ENCODE results near the gene RNPS1.

Gene RNPS1

GRCh38 chr16:2237102-2237482, 30.8 kb downstream of the RNPS1 start:
- H3K4me1 ChIP-seq (ENCODE audit: control insufficient read depth, low read depth, low read length), result no peaks in the 10 kb centered on the region
- peaks cover 28% of the 10 kb centered on the region for H3K27me3 ChIP-seq (ENCODE audit: control insufficient read depth, insufficient read depth, low read length)
- no peak overlapping the region for H3K9ac ChIP-seq (ENCODE audit: low read length)
- H3K36me3 ChIP-seq (ENCODE audit: control insufficient read depth, low read depth, low read length), result peaks cover 13% of the 10 kb centered on the region
- H3K27ac ChIP-seq (ENCODE audit: low read length), result no peak overlapping the region
- H3K9me3 ChIP-seq (ENCODE audit: control insufficient read depth, low read depth, low read length), result no peaks in the 10 kb centered on the region
- H3K4me3 ChIP-seq (ENCODE audit: low read length), result peak overlapping the region; percentile 42

DNA sequence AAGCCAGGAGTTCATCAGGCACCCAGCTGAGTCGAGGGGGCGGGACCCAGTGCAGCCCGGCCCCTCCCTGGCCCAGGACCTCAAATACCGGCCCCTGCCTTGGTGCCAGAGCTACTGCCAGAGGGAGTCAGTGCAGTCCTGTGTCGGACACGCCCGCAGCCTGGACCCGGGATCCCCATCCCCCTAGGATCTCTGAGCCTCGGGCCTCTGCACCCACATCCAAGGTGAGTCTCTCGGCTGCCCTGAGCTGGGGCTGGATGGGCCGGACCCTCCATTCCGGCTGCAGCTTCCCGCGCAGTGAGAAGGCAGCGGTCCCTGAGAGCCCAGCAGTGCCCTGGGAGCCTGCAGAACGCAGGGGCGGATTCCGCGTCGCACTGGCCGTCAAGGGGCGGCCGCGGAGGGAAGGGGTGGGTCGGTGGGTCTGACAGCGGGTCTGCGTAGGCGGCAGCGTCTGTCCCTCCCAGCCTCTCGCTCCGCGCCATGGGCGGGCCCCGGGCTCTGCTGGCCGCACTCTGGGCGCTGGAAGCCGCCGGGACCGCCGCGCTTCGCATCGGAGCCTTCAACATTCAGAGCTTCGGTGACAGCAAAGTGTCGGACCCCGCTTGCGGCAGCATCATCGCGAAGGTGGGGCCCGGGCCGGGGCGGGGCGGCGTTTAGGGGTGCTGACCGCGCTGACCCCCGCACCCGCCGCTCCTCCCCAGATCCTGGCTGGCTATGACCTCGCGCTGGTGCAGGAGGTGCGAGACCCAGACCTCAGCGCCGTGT, 31.4 kb downstream of the RNPS1 start, which contains the start of gene DNASE1L2:
DNASE1L2 (plus strand) TSS at position 108 of the 765 bp plus-strand sequence; CDS start at position 481, 373 bp downstream.
- Histone ChIP-seq H3K9ac (ENCODE audit: low read length) (no peak within 1 kb of the TSS), H3K9me3 (ENCODE audit: control insufficient read depth, low read depth, low read length) (no peaks in the 10 kb centered on the region), H3K4me1 (ENCODE audit: control insufficient read depth, low read depth, low read length) (no peaks in the 10 kb centered on the region), H3K36me3 (ENCODE audit: control insufficient read depth, low read depth, low read length) (peaks cover 17% of the 10 kb centered on the region), H3K27ac (ENCODE audit: low read length) (no peak within 1 kb of the TSS), H3K4me3 (ENCODE audit: low read length) (peak within 1 kb of the TSS; percentile 42), H3K27me3 (ENCODE audit: control insufficient read depth, insufficient read depth, low read length) (peaks cover 28% of the 10 kb centered on the region)

DNA sequence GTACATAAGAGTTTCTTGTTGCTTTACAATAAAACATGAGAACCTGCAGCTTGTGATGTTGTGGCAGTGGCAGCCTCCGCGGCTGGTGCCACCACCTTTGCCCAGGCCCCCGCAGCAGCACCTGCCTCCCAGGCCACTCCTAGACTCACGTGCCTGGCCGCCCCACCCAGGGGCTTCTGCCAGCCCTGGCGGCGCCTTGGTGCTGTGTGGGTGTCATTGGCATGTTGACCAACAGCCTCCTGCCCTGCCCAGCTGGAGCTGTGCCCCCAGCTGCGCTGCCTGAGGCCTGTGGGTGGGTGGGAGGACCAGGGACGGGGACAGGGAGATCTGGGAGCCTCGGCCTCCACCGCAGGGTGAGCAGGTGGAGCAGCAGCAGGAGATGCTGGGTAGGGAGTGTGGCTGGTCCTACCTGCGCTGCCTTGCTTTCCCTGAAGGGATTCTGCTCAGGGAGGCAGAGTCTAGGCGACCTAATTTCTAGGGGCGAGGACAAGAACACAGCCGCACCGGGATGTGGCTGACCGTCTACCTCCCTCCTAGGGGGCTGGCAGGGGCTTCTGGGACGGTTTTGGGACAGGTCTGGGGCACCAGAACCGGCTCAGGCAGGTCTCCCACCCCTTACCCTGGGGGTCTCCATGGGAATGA, 32.1 kb downstream of the RNPS1 start:
- Histone ChIP-seq H3K4me3 (ENCODE audit: low read length) (no peak overlapping the region), H3K27me3 (ENCODE audit: control insufficient read depth, insufficient read depth, low read length) (peaks cover 28% of the 10 kb centered on the region), H3K36me3 (ENCODE audit: control insufficient read depth, low read depth, low read length) (peaks cover 21% of the 10 kb centered on the region)

GRCh38 chr16:2235234-2235651, 32.7 kb downstream of the RNPS1 start:
- Histone ChIP-seq H3K27me3 (ENCODE audit: control insufficient read depth, insufficient read depth, low read length) (peaks cover 28% of the 10 kb centered on the region), H3K9ac (ENCODE audit: low read length) (no peak overlapping the region), H3K9me3 (ENCODE audit: control insufficient read depth, low read depth, low read length) (no peaks in the 10 kb centered on the region), H3K4me1 (ENCODE audit: control insufficient read depth, low read depth, low read length) (no peaks in the 10 kb centered on the region), H3K36me3 (ENCODE audit: control insufficient read depth, low read depth, low read length) (peaks cover 21% of the 10 kb centered on the region), H3K27ac (ENCODE audit: low read length) (no peak overlapping the region), H3K4me3 (ENCODE audit: low read length) (no peak overlapping the region)

More for the DNA sequence above, 32.1 kb downstream of the RNPS1 start:
- H3K9ac ChIP-seq (ENCODE audit: low read length), result no peak overlapping the region
- H3K9me3 ChIP-seq (ENCODE audit: control insufficient read depth, low read depth, low read length), result no peaks in the 10 kb centered on the region
- H3K4me1 ChIP-seq (ENCODE audit: control insufficient read depth, low read depth, low read length), result no peaks in the 10 kb centered on the region
- H3K27ac ChIP-seq (ENCODE audit: low read length), result no peak overlapping the region

GRCh38 chr16:2234813-2235170, 33.1 kb downstream of the RNPS1 start:
- Histone ChIP-seq H3K9ac (ENCODE audit: low read length) (no peak overlapping the region), H3K36me3 (ENCODE audit: control insufficient read depth, low read depth, low read length) (peaks cover 21% of the 10 kb centered on the region), H3K27ac (ENCODE audit: low read length) (no peak overlapping the region), H3K27me3 (ENCODE audit: control insufficient read depth, insufficient read depth, low read length) (peaks cover 28% of the 10 kb centered on the region), H3K4me1 (ENCODE audit: control insufficient read depth, low read depth, low read length) (no peaks in the 10 kb centered on the region), H3K4me3 (ENCODE audit: low read length) (no peak overlapping the region), H3K9me3 (ENCODE audit: control insufficient read depth, low read depth, low read length) (no peaks in the 10 kb centered on the region)

DNA sequence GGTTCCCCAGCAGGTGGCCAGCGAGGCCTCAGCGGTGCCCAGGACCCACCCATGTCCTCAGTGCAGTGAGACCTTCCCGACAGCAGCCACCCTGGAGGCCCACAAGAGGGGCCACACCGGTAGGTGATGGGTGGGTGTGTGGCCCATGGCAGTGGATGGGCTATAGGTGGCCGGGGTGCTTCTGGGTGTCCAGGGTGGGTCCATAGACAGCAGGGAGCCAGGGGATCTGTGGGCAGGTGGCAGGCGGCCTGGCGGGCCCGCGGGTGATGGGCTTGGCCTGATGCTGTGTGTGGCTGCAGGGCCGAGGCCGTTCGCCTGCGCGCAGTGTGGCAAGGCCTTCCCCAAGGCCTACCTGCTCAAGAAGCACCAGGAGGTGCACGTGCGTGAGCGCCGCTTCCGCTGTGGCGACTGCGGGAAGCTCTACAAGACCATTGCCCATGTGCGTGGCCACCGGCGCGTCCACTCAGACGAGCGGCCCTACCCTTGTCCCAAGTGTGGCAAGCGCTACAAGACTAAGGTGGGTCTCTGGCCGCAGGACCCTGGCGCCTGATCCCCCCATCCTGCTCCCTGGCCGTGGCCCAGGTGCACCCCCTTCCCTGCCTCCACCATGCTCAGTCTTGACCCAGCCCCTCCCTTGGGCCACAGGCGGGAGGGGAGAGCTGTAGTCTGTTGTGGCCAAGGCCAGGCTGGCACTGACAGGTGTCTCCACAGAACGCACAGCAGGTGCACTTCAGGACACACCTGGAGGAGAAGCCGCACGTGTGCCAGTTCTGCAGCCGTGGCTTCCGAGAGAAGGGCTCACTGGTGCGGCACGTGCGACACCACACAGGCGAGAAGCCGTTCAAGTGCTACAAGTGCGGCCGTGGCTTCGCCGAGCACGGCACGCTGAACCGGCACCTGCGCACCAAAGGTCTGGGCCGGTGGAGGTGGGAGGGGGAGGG, 33.8 kb downstream of the RNPS1 start:
- Histone ChIP-seq H3K4me1 (ENCODE audit: control insufficient read depth, low read depth, low read length) (no peaks in the 10 kb centered on the region), H3K27me3 (ENCODE audit: control insufficient read depth, insufficient read depth, low read length) (peaks cover 28% of the 10 kb centered on the region), H3K4me3 (ENCODE audit: low read length) (no peak overlapping the region), H3K36me3 (ENCODE audit: control insufficient read depth, low read depth, low read length) (peaks cover 27% of the 10 kb centered on the region), H3K9ac (ENCODE audit: low read length) (no peak overlapping the region), H3K27ac (ENCODE audit: low read length) (no peak overlapping the region), H3K9me3 (ENCODE audit: control insufficient read depth, low read depth, low read length) (no peaks in the 10 kb centered on the region)

DNA sequence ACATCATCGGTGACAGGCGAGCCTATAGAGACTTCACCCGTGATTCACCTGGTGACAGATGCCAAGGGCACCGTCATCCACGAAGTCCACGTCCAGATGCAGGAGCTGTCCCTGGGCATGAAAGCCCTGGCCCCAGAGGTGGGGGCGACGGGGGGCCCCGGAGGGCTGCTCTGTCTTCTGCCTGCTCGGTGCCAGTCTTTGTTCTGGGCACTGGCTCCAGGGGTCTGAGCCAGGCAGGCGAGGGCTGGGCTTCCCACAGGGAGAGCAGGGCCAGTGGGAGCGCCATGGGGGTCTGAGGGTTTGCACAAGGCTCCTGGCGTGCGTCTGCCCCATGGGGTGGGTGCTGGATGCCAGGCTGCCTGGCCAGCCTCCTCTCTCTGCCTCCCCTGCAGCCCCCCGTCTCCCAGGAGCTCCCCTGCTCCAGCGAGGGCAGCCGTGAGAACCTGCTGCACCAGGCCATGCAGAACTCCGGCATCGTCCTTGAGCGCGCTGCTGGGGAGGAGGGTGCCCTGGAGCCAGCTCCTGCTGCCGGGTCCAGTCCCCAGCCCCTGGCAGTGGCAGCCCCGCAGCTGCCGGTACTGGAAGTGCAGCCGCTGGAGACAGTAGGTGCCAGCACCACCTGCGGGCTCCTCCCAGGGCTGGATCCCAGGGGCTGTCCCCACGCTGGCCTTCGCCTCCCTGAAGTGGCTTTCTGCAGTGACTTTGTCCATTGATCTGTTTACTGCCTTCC, 34.7 kb downstream of the RNPS1 start:
- H3K36me3 ChIP-seq (ENCODE audit: control insufficient read depth, low read depth, low read length), result peaks cover 34% of the 10 kb centered on the region
- no peak overlapping the region for H3K27ac ChIP-seq (ENCODE audit: low read length)
- H3K9ac ChIP-seq (ENCODE audit: low read length), result no peak overlapping the region
- no peaks in the 10 kb centered on the region for H3K4me1 ChIP-seq (ENCODE audit: control insufficient read depth, low read depth, low read length)
- H3K4me3 ChIP-seq (ENCODE audit: low read length), result no peak overlapping the region
- H3K27me3 ChIP-seq (ENCODE audit: control insufficient read depth, insufficient read depth, low read length), result peaks cover 26% of the 10 kb centered on the region
- no peaks in the 10 kb centered on the region for H3K9me3 ChIP-seq (ENCODE audit: control insufficient read depth, low read depth, low read length)

GRCh38 chr16:2232094-2232990, 35.6 kb downstream of the RNPS1 start:
- peaks cover 34% of the 10 kb centered on the region for H3K36me3 ChIP-seq (ENCODE audit: control insufficient read depth, low read depth, low read length)

GRCh38 chr16:2231016-2231931, 36.7 kb downstream of the RNPS1 start:
- peaks cover 7% of the 10 kb centered on the region for H3K27me3 ChIP-seq (ENCODE audit: control insufficient read depth, insufficient read depth, low read length)
- peaks cover 34% of the 10 kb centered on the region for H3K36me3 ChIP-seq (ENCODE audit: control insufficient read depth, low read depth, low read length)
- H3K9me3 ChIP-seq (ENCODE audit: control insufficient read depth, low read depth, low read length), result no peaks in the 10 kb centered on the region
- H3K4me3 ChIP-seq (ENCODE audit: low read length), result no peak overlapping the region
- H3K27ac ChIP-seq (ENCODE audit: low read length), result no peak overlapping the region
- H3K4me1 ChIP-seq (ENCODE audit: control insufficient read depth, low read depth, low read length), result no peaks in the 10 kb centered on the region
- no peak overlapping the region for H3K9ac ChIP-seq (ENCODE audit: low read length)

More at GRCh38 chr16:2232094-2232990, 35.6 kb downstream of the RNPS1 start:
- Histone ChIP-seq H3K9me3 (ENCODE audit: control insufficient read depth, low read depth, low read length) (no peaks in the 10 kb centered on the region), H3K9ac (ENCODE audit: low read length) (no peak overlapping the region), H3K27ac (ENCODE audit: low read length) (no peak overlapping the region), H3K4me1 (ENCODE audit: control insufficient read depth, low read depth, low read length) (no peaks in the 10 kb centered on the region), H3K4me3 (ENCODE audit: low read length) (no peak overlapping the region), H3K27me3 (ENCODE audit: control insufficient read depth, insufficient read depth, low read length) (peaks cover 17% of the 10 kb centered on the region)
